Loucy (cell line): ENCODE results near the gene NDUFAB1.

Source experiments
- EZH2phosphoT487 ChIP-seq: fragments of 200-600 bp; IDR thresholded peaks from 2 replicates; pipeline ENCODE4 v1.6.1; 2018; ENCODE audit warnings: antibody characterized with exemption, mild to moderate bottlenecking, moderate library complexity, borderline replicate concordance
- TF ChIP-seq, protein P1 (sequence below): fragments of 200-600 bp; sonication (generic); conservative IDR thresholded peaks from 2 replicates; pipeline ENCODE4 v1.5.1; 2014; ENCODE audit warnings: mild to moderate bottlenecking, antibody characterized with exemption, low read length

DNA sequence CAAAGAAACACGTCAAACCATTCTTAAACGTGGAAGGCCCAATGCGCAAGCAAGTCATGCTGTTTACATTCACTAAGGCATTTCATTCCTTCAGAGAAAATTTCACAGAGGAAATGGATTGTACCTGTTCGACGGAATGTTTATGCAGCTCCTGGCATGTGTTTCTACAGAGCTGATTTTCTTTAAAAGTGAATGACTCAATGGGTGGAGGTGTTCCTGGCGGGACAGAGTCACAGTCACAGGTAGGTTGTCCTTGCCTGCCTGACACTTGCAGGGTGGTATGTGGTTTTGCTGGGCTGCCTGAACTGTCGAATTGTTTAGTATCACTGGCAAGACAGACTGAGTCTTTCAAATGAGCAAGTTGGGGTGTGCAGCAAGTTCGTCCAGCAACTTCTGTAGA lies 33.4 kb upstream of the NDUFAB1 start:
- TF ChIP-seq, protein P1, sequence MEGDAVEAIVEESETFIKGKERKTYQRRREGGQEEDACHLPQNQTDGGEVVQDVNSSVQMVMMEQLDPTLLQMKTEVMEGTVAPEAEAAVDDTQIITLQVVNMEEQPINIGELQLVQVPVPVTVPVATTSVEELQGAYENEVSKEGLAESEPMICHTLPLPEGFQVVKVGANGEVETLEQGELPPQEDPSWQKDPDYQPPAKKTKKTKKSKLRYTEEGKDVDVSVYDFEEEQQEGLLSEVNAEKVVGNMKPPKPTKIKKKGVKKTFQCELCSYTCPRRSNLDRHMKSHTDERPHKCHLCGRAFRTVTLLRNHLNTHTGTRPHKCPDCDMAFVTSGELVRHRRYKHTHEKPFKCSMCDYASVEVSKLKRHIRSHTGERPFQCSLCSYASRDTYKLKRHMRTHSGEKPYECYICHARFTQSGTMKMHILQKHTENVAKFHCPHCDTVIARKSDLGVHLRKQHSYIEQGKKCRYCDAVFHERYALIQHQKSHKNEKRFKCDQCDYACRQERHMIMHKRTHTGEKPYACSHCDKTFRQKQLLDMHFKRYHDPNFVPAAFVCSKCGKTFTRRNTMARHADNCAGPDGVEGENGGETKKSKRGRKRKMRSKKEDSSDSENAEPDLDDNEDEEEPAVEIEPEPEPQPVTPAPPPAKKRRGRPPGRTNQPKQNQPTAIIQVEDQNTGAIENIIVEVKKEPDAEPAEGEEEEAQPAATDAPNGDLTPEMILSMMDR: no peak
- TF ChIP-seq EZH2phosphoT487: no peak
